HL-60/S4 (cell line): Measurements from ENCODE around the gene ALX1.

Source experiments
- in situ Hi-C: fragments of 300-500 bp; cut with MboI; formaldehyde crosslinking; loops from 2 replicates; pipeline ENCODE4 v1.14.3; 2022; ENCODE audit warnings: low sequenced_read_pairs

ALX1 gene

GRCh38 chr12:85280165-85280983, at the start of gene ALX1:
Gene ALX1, plus strand, starts transcription at chr12:85280220. Its CDS starts 42 bp downstream, at chr12:85280262.
- in situ Hi-C loops, result no loop called here

DNA sequence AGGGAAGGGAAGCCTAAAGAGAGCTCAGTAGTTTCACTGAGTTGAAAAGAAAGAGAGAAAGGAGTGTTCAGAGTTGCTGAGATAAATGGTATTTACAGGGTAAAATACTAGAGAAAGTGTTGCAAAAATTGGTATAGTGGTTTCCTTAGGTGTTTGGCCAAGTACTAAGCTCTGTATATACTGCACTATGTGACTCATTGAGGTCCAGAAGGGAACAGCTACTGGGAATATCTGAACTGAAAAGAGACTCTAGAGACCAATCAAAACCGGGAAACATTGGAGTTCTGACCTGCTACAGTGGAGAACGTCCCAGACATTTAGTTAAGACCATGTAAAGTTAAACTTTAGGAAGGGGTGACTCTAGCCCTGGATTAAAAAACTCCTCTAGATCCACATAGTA, 42.7 kb upstream of the ALX1 start:
- in situ Hi-C loops, result no loop called here

- in situ Hi-C loops, result no loop called here
Measured at GRCh38 chr12:85244561-85244960, 35.5 kb upstream of the ALX1 start.

DNA sequence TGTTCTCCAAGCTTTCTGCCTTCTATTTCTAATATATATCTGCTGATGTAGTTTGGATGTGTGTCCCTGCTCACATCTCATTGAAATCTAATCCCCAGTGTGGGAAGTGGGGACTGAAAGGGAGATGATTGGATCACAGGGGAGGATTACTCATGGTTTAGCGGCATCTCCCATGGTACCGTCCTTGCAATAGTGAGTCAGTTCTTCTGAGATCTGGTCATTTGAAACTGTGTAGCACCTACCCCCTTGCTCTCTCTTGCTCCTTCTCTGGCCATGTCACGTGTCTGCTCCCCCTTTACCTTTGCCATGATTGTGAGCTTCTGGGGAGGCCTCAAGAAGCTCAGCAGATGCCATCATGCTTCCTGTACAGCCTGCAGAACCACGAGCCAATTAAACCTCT, 26.2 kb upstream of the ALX1 start:
- in situ Hi-C loops, result no loop called here

DNA sequence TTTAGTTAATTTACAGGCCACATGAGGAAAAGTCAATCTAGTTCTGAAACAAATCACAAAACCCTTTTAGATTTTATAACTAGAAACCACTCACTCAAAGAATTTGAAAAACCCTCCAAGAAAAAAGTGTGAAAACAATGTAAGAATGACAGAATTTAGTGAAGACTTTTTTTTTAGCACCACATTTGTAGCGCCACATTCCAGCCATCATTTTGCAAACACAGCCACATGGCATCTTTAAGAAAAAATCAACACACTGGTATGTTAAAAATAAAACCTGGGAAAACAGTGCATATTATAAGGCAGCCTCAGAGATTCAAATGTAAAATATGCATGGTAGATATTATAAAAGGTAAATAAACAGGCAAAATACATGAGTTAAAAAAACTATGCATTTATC, 22.3 kb upstream of the ALX1 start:
- in situ Hi-C loops, result no loop called here

DNA sequence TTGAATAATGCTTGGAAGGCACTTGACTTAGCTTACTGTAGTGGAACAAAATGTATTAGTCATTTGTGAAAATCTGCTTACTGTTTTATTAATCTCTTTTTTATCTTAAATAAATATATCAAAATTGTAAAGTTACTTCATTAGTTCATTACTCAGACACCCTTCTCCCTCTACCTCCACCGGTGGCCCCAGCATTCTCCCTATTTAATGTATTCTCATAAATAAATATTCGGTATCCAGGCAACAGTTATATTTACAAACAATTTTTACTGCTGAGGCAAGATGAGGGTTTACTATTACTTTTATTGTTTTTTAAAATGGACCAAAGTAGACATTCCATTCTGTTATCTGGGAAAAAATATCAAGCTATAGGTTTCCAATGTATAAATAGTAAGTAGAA, 19.6 kb upstream of the ALX1 start:
- in situ Hi-C loops, result no loop called here

GRCh38 chr12:85260896-85261295, 19.1 kb upstream of the ALX1 start:
- in situ Hi-C loops, result no loop called here

- in situ Hi-C loops, result no loop called here
Measured at GRCh38 chr12:85266356-85266755, 13.7 kb upstream of the ALX1 start.

DNA sequence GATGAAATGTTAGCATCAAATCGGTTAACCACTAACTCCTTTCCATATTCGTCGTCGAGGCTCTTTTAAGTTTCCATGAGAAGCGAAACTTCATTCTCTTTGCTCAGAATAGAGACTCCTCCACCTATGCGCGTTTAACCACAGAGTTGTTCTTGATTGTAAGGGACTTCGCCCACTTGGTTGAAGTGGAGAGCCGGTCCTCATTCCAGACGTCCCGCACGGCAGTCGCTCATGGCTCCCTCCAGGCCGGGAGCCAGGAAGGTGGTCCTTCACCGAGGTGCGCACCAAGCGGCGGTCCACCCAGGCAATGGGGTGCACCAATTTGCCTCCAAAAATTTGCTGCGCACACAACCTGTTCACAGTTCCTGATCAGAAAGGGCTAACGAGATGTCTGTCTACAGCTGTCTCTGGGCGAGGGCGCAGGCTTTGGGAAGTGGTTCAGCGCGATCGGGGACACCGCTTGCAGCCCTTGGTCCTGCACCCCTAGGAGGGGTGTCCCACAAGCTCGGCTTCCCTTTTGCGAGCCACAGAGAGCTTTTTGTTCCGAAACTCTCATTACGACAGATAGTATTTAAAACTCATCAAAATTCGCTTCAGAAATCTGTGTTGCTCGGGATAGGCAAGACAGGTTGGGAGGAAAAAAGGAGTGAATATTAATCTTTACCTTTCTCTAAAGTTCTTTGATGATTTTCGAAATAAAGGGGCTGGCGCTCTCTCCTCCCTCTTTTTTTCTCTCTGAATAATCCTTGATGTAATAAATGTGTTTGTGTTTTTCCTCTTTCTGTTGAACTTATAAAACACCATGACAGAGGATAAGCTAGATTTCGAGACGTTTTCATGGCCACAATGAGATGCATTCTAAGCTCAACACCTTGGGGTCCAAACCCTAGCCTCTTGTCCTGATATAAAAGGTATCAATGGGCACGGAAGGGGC, 6.4 kb upstream of the ALX1 start:
- in situ Hi-C loops, result no loop called here

- in situ Hi-C loops, result no loop called here
Measured at GRCh38 chr12:85274315-85274651, 5.7 kb upstream of the ALX1 start.

DNA sequence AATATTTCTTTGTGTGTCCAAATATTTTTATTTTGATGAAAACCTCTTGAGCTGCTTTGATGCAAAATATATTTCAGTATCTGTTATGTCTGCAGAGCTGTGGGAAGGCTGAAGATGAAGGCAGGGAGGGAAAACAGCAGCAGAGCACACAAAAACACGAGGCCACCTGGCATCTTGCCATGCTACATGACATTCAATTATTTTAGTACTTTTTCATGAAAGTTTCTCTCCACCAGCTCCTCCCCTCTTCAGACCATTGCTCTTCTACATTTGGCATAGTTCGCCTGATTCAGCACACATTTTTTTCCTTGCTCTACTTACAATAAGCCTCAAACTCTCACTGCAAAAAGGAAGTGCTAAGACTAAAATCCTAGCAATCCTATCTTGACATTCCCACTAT, 4.6 kb upstream of the ALX1 start:
- in situ Hi-C loops, result no loop called here

GRCh38 chr12:85277191-85277590, 2.8 kb upstream of the ALX1 start:
- in situ Hi-C loops, result no loop called here

- in situ Hi-C loops, result no loop called here
Measured at GRCh38 chr12:85277900-85278597, 2.0 kb upstream of the ALX1 start.

DNA sequence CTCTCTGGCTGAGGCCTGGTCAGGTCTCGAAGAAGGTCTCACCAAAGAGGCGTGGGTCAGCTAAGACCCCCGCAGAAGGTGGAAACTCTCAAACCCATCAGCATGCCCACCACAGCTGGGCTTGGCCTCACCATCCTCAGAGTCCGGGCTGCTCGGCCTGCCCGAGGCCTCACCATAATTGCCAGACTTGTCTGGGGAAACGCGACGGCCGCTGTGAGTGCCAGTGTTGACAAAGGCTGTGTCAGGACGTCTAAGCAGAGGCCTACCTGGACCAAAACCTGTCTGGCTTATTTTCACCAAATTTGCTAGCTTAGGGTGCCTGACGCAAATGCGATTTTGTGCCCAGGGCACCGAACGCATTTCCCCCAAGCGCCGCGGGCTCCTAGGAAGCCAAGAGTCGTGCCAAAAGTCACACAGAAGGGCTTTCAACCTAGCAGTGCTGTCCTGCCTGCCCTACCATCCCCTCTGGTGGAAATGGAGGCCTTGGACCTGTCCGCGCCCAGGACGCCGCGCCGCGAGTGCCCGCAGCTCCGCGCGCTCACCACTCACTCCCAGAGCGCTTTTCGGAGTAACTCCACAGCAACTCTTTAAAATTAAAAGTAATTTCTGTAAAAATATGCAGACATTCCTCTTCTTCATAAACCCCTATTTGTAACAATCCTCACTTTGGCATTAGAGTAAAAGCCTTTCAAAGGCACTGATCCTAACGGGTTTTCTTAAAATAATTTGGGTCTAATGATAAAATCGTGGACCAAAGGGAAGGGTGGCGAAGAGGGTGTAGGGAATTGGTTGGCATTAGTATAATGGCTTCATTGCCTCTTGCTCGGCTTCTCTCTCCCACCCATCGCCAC, 1.2 kb upstream of the ALX1 start:
- in situ Hi-C loops, result no loop called here

DNA sequence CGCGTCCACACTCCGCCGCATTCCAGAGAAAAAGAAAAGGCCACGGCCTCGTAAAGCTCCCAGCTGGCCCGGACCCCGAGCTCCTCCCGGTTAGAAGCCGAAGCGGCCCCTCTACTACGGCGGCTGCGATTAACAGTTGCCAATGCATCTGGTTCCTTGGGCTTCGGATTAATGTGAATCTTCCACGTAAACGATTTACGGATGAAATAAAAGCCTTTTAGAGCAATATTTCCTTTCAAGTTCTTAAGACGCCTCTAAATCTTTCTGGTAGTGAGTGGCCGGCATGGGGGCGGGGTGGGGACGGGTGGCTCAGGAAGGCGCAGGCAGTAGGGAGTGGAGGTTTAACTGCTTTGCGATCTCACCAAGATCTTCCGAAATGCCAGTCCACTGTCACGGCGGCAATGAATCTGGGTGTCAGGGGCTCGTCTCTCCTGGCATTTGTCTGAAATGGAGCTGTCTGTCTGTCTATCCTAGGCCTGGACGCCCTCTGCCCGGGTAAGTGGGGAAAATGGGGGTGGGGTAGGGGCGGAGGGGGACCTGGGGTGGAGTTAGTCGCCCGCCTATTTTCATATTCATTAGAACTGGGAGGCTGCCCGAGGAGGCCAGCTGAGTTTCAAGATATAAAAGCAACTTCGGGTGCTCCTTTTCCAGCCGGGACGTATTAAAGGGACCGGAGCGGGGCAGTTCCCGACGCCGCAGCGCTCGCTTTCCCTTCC, 413 bp upstream of the ALX1 start:
- in situ Hi-C loops, result no loop called here

DNA sequence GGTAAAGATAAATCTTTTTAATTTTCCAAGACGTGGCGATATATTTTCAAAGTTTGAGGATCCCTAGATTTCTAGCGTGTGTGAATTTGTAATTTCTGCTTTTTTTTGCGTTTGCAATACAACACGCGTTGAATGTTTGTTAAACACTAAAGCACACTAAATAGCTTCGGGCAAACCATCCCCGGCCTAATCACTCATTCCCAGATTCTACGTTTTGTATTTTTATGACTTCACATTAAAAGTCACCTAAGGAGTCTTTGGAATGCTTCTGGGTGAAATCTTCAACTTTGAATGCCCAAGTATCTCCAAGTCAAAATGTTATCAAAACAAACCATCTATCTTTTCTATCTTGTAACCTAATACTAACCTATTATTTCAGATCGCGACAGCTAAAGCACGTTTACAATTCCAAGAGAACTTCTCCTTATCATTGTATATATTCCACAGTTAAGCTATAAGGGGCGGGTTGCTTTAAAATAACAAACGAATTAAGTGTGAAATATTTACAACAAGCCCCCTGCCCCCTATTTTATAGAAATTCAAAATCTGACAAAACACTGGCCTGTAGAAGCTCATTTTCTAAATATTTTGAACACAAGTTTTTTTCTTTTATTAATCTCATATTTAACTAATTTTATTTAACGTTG, 1.1 kb downstream of the ALX1 start:
- in situ Hi-C loops, result no loop called here

DNA sequence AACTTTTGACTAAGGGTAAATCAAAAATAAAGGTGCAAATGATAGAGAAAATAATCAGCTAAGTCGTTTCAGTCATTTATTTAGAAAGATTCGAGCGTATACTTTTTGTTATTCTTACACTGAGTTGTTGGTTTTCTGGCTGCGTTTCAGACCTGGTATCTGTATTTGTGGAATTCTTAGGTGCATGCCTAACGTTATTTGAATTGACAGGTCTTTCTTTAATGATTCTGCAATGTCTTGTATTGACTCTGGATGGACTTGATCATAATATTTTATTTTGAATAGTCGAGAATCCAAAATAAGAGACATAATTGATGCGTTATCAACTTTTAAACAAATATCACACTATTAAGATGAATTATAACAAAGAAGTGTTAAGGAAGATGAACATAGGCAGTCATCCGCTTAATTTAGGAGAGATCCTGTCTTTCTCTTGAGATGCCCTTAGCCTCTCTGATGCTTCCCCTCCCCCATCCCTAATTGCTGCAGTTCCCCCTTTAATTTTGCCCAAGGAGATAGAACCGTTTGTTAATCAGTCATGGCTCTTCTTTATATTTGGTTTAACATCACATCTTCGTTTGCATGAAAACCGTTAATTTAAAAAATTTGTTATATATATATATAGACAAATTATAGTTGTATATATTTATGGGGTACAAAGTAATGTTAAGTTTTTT, 1.8 kb downstream of the ALX1 start:
- in situ Hi-C loops, result no loop called here

DNA sequence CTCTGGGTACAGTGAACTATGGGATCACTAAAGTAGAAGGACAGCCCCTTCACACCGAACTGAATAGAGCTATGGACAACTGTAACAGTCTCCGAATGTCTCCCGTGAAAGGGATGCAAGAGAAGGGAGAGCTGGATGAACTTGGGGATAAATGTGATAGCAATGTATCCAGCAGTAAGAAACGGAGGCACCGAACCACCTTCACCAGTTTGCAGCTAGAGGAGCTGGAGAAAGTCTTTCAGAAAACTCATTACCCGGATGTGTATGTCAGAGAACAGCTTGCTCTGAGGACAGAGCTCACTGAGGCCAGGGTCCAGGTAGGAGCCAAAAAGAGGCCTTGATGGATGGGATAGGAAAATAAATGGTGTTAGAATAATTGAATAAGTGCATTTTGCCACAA, 3.5 kb downstream of the ALX1 start:
- in situ Hi-C loops, result no loop called here

DNA sequence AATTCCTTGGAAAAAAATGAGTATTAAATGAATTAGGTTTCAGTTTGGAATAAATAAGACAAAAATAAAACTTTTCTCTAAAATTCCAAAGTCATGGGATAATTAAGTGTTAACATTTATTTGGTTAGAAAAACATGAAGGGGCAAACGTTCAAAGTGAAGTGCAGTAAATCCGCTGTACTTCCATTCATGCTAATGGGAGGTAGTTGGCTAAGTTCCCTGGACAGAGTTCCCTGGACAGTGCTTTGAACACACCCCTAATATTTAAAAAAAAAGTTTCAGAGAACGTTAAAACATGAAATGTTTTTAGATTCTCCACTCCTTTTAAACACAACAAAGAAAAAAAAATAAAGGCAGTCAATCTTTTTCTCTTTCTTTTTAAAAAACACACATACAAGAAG, 16.3 kb downstream of the ALX1 start:
- in situ Hi-C loops, result no loop called here
